Tibial nerve (tissue), 3 donors: Measurements from ENCODE around the gene NUP155.

ENCODE experiments used
- CTCF ChIP-seq, 5 experiments: fragments of 200-600 bp in 3 of 5; fragments of 450-650 bp in 2 of 5; sonication (generic) in 3 of 5; IDR thresholded peaks; one replicate each; pipeline ENCODE4 v1.5.1; 2016 to 2019; ENCODE audit warnings: antibody characterized with exemption in 5 of 5, mild to moderate bottlenecking in 3 of 5, moderate library complexity in 2 of 5
- POLR2A ChIP-seq, 2 donors: fragments of 450-650 bp; IDR thresholded peaks; one replicate each; pipeline ENCODE4 v1.6.1; 2017; ENCODE audit warnings: antibody characterized with exemption in 2 of 2, mild to moderate bottlenecking in 2 of 2, moderate library complexity in 2 of 2

- TF ChIP-seq CTCF (IDR thresholded peaks at IDR 0.05) (no peak), POLR2A (IDR thresholded peaks at IDR 0.05) (no peak)
Measured at GRCh38 chr5:37254581-37254980, 116.3 kb downstream of the NUP155 start.
